Measurements from ENCODE around the gene ACSBG1. TPM values are rescaled to one million over a fixed set of nuclear protein-coding genes. Genes with fewer than 3 reads are reported as not detected.

ACSBG1 gene
- total RNA-seq, 2 experiments from 2014 or later = not detected

DNA sequence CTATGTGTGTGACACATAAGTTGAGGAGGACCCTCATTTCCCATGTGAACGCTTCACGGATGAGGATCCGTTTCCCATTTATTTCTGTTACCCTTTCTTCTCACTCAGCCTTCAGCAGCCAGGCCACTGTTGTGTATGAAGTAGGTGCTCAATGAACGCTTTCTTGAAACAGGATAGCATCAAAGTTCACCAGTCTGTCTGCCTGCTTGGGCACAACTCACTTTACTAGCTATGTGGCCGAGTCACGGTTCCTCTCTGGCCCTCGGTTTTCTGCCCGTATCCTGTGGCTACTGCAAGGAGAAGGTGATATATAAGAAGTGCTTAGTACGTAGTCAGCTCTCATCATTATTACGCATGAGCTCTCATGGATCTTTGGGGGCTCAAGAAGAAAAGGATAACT, 22.4 kb downstream of the ACSBG1 start:
- Mint-ChIP-seq H3K9me3 (no peaks in the 10 kb centered on the region), H3K36me3 (ENCODE audit: low read depth) (no peaks in the 10 kb centered on the region), H3K27me3 (peaks cover 15% of the 10 kb centered on the region), H3K27ac (no peak overlapping the region), H3K4me3 (no peak overlapping the region), H3K4me1 (no peaks in the 10 kb centered on the region)
- CTCF ChIA-PET = interaction anchor here (1.0 to 2.2 kb wide), 2 partner anchors 16 to 29 kb away, joined by 3 to 11 read pairs; no protein-coding TSS in a partner anchor
- DNase-seq = no peak
- POLR2A ChIA-PET = no interaction called here

DNA sequence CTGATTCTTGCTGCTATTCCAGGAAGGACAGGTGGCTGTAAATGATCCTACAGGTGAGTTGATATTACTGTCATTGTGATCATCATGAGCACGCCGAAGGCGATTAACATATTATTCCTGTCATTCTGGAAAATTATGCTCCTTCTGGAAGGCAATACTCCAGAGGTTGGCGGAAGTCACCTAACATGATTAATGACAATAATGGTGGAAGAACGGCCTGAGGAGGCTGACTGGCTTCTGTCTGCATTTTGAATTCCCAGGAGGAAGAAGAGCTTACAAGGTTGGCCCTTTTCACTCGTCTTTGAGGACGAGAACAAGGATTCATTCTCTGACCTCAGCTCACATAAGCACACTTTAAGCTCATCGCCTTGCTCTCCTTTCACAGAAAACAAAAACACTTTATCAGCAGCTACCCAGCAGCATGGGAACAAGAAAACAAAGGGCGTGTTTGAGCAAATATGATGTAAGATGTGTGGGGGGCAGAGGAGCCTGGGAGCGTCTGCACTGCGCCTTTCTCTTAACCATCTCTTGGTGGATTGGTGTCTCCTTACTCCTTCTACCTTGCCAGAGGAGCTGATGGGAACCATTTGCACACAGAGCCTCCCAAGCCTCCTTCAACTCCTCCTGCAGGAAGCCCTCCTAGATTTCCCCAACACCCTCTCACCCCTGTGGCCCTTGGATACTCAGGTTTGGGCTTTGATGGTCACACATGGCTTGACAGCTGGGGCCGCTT, 23.0 kb downstream of the ACSBG1 start:
- Mint-ChIP-seq H3K27ac (no peak overlapping the region), H3K4me3 (no peak overlapping the region), H3K36me3 (ENCODE audit: low read depth) (no peaks in the 10 kb centered on the region), H3K27me3 (peaks cover 15% of the 10 kb centered on the region), H3K4me1 (no peaks in the 10 kb centered on the region), H3K9me3 (no peaks in the 10 kb centered on the region)
- no peak for DNase-seq
- ChIA-PET POLR2A (no interaction called here), CTCF (interaction anchor here (1.0 to 2.2 kb wide), 2 partner anchors 15 to 29 kb away, joined by 3 to 11 read pairs; no protein-coding TSS in a partner anchor)

DNA sequence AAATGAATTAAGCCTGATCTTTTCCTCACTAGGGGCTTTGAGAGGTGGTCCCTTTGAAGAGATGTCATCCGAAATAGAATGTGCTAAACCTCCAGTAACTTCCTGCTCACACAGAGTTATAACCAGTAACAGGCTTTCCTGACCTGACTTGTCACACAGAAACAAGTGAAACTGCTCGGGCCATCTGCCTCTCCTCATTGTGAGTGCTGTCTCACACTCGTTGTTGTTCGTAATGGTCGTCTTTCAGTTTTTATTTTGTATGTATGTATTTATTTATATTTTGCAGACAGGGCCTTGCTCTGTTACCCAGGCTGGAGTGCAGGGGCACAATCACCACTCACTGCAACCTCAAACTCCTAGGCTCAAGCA, 24.0 kb downstream of the ACSBG1 start:
- Mint-ChIP-seq H3K9me3 (no peaks in the 10 kb centered on the region), H3K36me3 (ENCODE audit: low read depth) (no peaks in the 10 kb centered on the region), H3K4me1 (no peaks in the 10 kb centered on the region), H3K27me3 (peaks cover 15% of the 10 kb centered on the region), H3K4me3 (no peak overlapping the region), H3K27ac (no peak overlapping the region)
- ChIA-PET CTCF (interaction anchor here (2.2 kb wide), 1 partner anchor 14 kb away, joined by 11 read pairs; no protein-coding TSS in a partner anchor), POLR2A (no interaction called here)
- DNase-seq = peak; percentile 9

DNA sequence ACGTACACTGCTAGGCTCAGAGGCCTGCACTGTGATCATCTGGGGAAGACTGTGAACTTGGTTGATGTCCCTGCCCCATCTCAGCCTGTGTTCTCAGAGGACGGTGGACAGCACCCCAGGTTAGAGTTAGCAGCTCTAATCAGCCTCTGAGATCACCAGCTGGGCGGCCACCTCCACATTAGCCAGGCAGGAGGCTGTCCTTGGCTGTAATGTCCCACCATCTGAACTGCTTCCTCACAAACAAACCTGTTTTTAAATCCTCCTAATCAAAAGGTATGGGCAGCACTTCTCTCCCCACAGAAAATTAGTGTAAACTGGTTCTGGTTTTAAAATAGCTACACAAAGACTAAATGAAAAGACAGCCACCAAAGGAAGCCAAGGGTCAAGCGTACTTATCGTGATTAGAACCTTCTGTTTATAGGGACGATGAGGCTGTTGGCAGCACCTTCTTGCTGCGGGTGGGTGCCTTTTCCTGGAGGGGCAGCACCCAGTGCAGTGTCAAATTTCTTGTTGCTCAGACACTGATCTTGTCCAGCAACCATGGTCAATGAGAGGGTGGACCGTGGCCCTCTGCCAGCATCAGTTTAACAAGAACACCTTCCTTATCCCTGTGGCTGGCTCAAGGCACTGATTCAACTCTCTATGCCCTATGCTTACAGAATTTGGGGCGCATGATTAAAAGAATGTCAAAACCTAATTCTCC, 24.6 kb downstream of the ACSBG1 start:
- Mint-ChIP-seq H3K4me3 (no peak overlapping the region), H3K9me3 (no peaks in the 10 kb centered on the region), H3K27ac (no peak overlapping the region), H3K36me3 (ENCODE audit: low read depth) (no peaks in the 10 kb centered on the region), H3K27me3 (peaks cover 11% of the 10 kb centered on the region), H3K4me1 (no peaks in the 10 kb centered on the region)
- peak; percentile 14 for DNase-seq
- POLR2A ChIA-PET = no interaction called here
- CTCF ChIA-PET = interaction anchor here (0.7 kb wide), 1 partner anchor 14 kb away, joined by 3 read pairs; no protein-coding TSS in a partner anchor

DNA sequence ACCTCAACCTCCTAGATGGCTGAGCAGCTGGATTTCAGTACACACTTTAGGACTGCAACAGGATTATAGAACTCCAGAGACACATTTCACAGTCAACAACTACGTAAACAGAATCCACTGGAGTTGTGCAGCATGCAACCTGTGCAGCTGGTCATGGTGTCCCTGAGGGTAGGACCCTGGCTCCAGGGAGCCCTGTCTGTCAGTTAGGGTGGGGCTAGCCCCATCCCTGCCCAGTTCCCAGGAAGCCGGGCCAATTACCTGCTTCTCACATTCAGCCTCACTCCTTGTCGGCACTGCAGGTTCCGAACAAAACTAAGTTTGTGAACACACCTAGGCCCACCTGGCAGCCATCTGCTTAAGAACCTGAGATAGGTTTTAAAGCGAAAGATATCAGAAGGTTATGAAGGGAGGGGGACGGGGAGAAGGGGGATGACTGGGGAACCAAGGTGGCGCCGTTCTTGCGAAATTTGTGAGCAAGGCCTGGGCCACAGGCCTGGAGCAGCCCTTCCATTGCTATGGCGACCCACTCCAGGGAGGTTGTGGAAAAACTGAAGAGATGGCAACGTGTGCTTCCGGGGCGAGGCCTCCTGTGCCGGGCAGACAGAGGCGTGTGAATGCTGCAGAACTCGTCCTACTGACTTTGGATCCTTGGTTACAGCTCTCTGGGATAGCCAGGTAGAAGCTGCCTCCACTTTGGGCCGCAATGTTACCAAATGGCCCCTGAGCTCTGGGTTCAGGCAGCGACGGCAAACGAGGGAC, 25.3 kb downstream of the ACSBG1 start:
- Mint-ChIP-seq H3K27ac (no peak overlapping the region), H3K4me1 (no peaks in the 10 kb centered on the region), H3K27me3 (peaks cover 11% of the 10 kb centered on the region), H3K9me3 (no peaks in the 10 kb centered on the region), H3K36me3 (ENCODE audit: low read depth) (no peaks in the 10 kb centered on the region), H3K4me3 (no peak overlapping the region)
- ChIA-PET CTCF (interaction anchor here (0.7 kb wide), 1 partner anchor 13 kb away, joined by 3 read pairs; no protein-coding TSS in a partner anchor), POLR2A (no interaction called here)
- DNase-seq = peak; percentile 8

DNA sequence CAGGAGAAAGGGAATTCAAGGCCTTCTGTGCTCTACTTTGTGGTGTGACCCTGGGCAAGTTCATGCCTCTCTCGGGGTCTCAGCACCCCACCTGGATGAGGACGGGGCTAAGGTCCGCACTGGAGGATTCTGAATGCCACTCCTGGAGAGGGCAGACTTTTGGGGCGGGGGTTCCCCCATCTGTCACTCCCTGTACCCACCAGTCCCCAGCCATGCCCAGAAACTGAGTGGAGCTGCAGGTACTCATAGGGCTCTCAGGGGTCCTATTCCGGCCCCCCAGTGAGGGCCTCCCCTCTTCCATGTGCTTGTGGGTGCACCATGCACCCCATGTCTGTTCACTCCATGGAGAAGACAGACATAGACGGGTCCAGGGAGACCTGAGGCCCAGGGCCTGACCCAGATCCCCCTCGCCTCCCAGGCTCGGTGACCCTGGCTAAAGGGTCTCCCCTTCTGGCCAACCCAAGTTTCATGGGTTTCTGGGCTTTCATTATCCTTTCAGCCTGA, 26.0 kb downstream of the ACSBG1 start:
- peaks cover 13% of the 10 kb centered on the region for H3K27me3 Mint-ChIP-seq
- no peak overlapping the region for H3K4me3 Mint-ChIP-seq
- CTCF ChIA-PET = no interaction called here
- H3K4me1 Mint-ChIP-seq = no peaks in the 10 kb centered on the region
- POLR2A ChIA-PET = no interaction called here
- H3K27ac Mint-ChIP-seq = no peak overlapping the region
- peak; percentile 11 for DNase-seq
- H3K36me3 Mint-ChIP-seq (ENCODE audit: low read depth) = no peaks in the 10 kb centered on the region
- no peaks in the 10 kb centered on the region for H3K9me3 Mint-ChIP-seq

DNA sequence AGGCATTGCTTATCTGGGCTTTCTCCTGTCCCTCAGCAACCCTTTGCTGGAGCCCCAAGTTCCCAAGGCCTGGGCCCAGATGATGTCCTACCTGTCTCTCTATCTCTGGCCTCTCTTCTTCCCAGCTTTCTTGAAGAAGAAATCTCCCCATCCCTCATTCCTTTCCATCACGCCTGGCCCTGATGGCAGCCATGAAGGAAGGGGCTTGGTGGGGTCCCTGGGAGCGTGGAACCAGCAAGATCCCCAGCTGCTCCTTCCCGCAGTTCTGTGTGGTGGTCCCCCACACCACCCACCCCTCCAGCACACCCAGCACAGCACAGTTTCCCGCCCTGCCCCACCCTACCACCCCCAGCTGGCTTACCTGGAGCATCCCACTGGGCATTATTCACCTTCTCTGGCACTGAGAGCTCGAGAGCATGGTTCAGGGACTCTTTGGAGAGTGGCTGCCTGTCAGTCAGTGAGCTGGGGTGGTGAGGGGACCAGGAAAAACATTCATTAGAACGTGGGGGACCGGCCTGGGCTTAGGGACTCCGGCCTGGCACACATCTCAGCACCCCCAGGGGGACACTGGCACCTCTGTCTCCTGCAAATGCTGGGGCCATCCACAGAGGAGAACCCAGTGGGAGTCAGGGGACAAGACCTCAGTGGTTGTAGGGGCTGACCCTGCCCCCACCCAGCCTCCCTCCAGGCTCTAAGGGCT, 26.6 kb downstream of the ACSBG1 start:
- Mint-ChIP-seq H3K4me1 (no peaks in the 10 kb centered on the region), H3K27me3 (peaks cover 14% of the 10 kb centered on the region), H3K36me3 (ENCODE audit: low read depth) (no peaks in the 10 kb centered on the region), H3K4me3 (no peak overlapping the region), H3K9me3 (no peaks in the 10 kb centered on the region), H3K27ac (no peak overlapping the region)
- DNase-seq = peak; percentile 8
- ChIA-PET POLR2A (no interaction called here), CTCF (interaction anchor here (1.1 to 1.3 kb wide), 2 partner anchors 12 to 34 kb away, joined by 3 to 4 read pairs; no protein-coding TSS in a partner anchor)

DNA sequence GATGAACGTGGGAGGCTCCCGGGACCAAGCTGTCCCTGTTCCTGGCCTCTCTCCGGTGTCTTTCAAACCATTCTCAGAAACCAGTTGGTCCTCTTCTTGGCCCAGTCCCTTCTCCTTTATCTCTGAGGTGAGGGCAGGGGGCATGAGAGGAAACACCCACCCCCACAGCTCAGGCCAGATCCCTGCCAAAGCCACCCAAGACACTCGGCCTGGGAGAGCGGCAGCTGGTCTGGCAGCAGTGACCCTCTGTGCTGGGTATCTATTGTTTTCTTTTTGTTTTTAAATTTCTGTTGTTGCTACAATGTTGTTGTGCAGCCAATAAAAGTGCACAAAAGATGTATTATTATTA, 27.3 kb downstream of the ACSBG1 start:
- no peaks in the 10 kb centered on the region for H3K9me3 Mint-ChIP-seq
- POLR2A ChIA-PET = no interaction called here
- no peak overlapping the region for H3K27ac Mint-ChIP-seq
- CTCF ChIA-PET = interaction anchor here (0.7 to 1.3 kb wide), 3 partner anchors 10 to 34 kb away, joined by 3 to 4 read pairs (median 3); no protein-coding TSS in a partner anchor
- DNase-seq = peak; percentile 3
- H3K4me1 Mint-ChIP-seq = no peaks in the 10 kb centered on the region
- peaks cover 16% of the 10 kb centered on the region for H3K27me3 Mint-ChIP-seq
- H3K4me3 Mint-ChIP-seq = no peak overlapping the region
- no peaks in the 10 kb centered on the region for H3K36me3 Mint-ChIP-seq (ENCODE audit: low read depth)

DNA sequence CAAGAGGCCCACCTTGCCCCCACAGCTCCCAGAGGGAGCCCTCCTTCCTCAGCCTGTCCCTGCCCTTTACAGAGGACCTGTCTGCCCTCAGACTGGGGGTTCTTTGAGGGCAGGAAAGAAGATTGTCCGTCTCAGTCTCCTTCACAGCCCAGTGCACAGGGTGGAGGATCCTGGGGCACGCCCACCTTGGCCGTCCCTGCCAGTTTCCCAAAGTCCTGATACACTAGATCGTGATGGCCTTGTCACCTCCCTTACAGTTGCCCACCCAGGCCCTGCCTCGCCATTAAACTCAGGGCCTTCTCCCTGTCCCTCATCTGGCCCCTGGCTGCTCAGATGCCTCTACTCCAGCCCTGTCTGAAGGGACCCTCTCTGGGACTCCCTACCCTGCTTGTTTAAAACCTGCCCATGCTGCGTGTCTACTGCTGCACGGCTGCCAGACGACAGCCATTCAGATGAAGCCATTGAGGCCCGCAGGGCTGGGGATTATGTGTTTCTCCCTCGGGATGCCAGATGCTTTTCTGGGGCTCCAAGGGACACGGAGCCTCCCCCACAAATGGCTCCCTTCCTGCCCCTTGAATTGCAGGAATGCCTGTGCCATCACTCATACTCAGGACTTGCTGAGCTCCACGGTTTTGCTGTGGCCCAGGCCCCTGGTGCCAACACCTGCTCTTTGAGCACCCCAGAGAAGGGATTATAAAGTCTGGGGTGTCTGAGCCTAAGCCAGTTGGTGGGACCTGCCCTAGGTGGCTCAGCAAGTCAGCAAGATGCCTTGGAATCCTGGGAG, 27.8 kb downstream of the ACSBG1 start:
- no peaks in the 10 kb centered on the region for H3K9me3 Mint-ChIP-seq
- H3K27ac Mint-ChIP-seq = no peak overlapping the region
- peak; percentile 5 for DNase-seq
- ChIA-PET POLR2A (no interaction called here), CTCF (interaction anchor here (0.7 to 2.8 kb wide), 4 partner anchors 9 to 35 kb away, joined by 3 to 19 read pairs (median 4); no protein-coding TSS in a partner anchor)
- no peak overlapping the region for H3K4me3 Mint-ChIP-seq
- peaks cover 12% of the 10 kb centered on the region for H3K27me3 Mint-ChIP-seq
- no peaks in the 10 kb centered on the region for H3K36me3 Mint-ChIP-seq (ENCODE audit: low read depth)
- H3K4me1 Mint-ChIP-seq = no peaks in the 10 kb centered on the region

DNA sequence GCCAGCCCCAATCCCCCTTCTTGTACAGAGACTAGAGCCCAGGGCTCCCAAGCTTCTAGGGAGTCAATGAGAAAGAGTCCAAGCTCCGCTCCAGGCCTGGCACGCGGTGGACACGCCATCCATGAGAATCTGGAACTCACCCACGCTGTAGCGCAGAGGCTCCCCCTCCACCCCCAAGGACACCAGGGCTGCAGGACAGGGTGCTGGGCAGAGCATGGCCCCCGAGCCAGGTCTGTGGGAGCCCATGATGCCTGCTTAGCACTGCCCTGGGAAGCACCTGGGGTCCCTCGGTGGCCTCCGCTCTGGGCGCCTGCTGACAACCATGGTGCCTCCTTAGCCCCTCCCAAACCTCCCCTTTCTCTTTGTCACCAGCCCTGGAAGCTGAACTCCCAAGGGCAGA, 28.5 kb downstream of the ACSBG1 start:
- no peaks in the 10 kb centered on the region for H3K9me3 Mint-ChIP-seq
- H3K4me3 Mint-ChIP-seq = no peak overlapping the region
- peaks cover 10% of the 10 kb centered on the region for H3K27me3 Mint-ChIP-seq
- H3K4me1 Mint-ChIP-seq = no peaks in the 10 kb centered on the region
- CTCF ChIA-PET = interaction anchor here (2.8 kb wide), 1 partner anchor 11 kb away, joined by 19 read pairs; no protein-coding TSS in a partner anchor
- POLR2A ChIA-PET = no interaction called here
- H3K27ac Mint-ChIP-seq = no peak overlapping the region
- DNase-seq = peak; percentile 11
- H3K36me3 Mint-ChIP-seq (ENCODE audit: low read depth) = no peaks in the 10 kb centered on the region

DNA sequence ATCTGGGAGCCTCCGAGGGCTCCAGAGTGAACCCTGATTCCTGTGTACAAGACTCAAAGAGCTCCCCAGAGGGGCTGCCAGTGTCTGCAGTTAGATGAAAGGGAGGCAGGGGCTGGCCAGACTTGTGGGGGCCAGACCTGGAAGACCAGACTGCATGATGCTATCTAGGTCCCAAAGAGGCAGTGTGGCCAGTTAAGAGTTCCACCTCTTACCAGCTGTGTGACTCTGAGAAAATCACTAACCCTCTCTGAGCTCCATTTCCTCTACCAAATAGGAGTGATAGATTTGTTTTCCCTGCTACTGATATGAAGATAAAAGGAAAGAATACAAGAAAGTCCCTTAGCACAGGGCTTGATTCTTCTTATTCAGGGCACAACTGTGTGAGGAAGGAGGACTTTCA, 29.0 kb downstream of the ACSBG1 start:
- no peaks in the 10 kb centered on the region for H3K4me1 Mint-ChIP-seq
- POLR2A ChIA-PET = no interaction called here
- DNase-seq = peak; percentile 2
- no peaks in the 10 kb centered on the region for H3K9me3 Mint-ChIP-seq
- H3K27me3 Mint-ChIP-seq = peaks cover 10% of the 10 kb centered on the region
- no peaks in the 10 kb centered on the region for H3K36me3 Mint-ChIP-seq (ENCODE audit: low read depth)
- H3K4me3 Mint-ChIP-seq = no peak overlapping the region
- no peak overlapping the region for H3K27ac Mint-ChIP-seq
- CTCF ChIA-PET = interaction anchor here (2.8 kb wide), 1 partner anchor 10 kb away, joined by 19 read pairs; no protein-coding TSS in a partner anchor

Measured in activated CD4-positive, alpha-beta memory T cell treated with anti-CD3 and anti-CD28 coated beads, Interleukin-2, amount 10 ng/mL, durations not matched to agents 7 days and 5 days (primary cell).